Effector CD8-positive, alpha-beta T cell (primary cell): Measurements from ENCODE around the gene KIF1A.

Experiments
- DNase-seq: peaks from one replicate; lab custom pipeline; 2025; lab: John Stamatoyannopoulos, UW

KIF1A gene

DNA sequence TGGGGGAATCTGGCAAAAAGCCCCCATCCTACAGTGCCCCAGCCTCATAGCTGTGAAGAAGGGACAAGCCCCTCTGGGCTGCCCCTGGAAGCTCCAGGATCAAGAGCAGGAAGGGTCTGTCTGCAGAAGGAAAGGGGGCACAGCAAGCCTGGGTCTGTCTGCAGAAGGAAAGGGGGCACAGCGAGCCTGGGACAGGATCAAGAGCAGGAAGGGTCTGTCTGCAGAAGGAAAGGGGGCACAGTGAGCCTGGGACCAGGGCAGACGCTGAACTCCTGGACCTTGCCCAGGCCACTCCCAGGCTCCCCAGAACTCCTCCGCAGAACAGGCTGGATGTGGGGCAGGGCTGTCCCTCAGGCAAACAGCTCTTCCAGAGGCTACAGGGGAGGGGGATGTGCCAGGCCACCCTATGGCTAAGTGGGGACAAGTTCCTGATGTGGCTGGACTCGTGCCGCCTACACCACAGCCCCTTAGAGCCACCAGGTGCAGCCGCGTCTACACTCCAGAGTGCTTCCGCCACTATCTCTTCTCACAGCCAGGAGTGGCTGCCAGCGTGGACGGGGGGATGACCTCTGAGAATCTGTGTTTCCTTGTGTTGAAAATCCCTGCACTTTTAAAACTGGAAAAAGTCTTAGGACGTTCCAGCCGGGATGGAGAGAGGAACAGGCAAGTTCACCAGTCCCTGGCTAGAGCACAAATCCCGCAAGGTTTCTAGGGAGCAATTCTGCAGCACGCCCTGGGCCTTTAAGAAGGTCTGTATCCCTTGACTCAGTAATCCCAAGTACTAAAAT, 20.8 kb downstream of the KIF1A start:
- no peak for DNase-seq

GRCh38 chr2:240798327-240798905, 21.6 kb downstream of the KIF1A start:
- DNase-seq = no peak

- no peak for DNase-seq
Measured at GRCh38 chr2:240797914-240798313, 22.1 kb downstream of the KIF1A start.

- no peak for DNase-seq
Measured at GRCh38 chr2:240797500-240797895, 22.5 kb downstream of the KIF1A start.

DNA sequence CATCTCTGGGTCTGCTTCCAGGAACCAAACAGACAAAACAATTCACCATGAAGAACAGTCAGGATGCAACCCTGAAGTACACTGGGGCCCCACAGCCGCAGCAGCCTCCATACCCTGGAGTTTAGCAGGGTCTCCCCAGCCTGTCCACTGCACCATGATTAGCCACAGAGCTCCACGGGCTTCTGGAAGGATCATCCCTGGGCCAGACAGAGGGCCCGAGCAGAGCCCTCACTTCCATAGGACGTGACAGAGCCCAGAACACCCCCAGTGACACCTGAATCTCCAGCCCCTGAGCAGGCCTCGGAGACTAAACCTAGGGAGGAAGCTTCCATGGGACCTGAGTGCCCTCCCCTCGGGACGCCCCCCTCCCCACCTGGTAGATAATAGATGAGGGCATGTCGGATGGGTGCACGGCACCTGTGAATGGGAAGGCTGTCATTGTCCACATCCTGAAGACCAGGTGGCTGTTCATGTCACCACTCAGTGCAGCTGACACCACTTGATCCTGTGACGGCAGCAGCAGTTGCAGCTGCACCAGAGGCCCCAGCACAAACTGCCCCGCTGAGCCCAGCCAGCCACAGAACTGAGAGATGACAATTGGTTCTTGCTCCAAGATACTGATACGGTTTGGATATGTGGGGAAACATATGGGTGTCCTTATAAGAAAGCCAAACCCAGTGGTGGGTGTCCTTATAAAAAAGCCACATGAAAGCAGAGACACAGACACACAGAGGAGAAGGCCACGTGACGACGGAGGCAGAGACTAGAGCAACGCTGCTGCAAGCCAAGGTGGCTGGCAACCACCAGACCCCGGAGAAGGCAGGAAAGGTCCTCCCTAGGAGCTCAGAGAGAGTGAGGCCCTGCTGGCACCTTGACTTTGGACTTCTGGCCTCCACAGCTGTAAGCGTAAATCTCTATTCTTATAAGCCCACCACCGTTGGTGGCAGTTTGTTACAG, 23.2 kb downstream of the KIF1A start:
- no peak for DNase-seq

GRCh38 chr2:240795916-240796510, 24.0 kb downstream of the KIF1A start:
- DNase-seq = no peak

DNA sequence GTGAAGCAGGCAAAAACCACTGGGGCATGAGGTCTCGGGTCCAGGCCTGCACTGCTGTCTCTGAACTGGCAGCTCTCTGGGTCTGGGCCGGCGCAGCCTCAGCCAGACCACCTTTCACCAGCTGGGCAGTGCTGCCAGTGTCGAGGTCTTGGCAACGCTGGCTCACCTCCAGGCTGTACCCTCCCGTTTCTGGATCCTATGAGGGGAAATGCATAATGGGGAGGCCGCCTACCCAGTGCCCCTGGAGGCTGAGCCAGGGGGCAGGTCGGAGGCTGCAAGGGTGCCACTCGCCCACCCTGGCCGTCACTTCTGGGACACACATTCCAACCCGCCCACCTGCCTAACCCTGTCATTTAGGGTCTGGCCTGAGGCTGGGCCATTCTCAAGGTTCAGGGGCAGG, 24.6 kb downstream of the KIF1A start:
- no peak for DNase-seq

DNA sequence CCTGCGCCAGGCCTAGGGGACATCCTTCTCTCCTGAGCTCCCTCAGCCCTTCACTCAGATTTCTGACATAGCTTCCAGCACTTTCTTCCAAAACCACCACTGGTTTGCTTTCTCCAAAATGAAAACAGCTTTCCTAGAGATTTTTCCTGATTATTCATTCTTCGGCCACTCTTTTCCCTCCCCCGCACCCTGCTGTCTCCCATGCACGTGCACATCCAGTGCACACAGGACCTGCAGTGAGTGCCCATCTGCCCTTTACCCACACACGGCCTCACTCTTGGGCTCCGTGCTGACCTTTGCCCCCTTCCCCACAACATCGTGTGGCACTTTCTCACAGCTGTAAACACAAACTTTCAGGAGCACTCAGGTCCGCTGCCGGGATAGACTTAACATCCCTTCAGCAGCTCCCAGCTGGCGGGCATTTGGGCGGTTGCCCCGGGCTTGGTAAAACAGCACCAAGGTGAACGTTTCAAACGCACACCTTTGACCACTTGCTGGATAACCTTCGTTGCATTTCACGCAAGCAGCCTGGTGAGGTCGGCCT, 25.8 kb downstream of the KIF1A start:
- no peak for DNase-seq

DNA sequence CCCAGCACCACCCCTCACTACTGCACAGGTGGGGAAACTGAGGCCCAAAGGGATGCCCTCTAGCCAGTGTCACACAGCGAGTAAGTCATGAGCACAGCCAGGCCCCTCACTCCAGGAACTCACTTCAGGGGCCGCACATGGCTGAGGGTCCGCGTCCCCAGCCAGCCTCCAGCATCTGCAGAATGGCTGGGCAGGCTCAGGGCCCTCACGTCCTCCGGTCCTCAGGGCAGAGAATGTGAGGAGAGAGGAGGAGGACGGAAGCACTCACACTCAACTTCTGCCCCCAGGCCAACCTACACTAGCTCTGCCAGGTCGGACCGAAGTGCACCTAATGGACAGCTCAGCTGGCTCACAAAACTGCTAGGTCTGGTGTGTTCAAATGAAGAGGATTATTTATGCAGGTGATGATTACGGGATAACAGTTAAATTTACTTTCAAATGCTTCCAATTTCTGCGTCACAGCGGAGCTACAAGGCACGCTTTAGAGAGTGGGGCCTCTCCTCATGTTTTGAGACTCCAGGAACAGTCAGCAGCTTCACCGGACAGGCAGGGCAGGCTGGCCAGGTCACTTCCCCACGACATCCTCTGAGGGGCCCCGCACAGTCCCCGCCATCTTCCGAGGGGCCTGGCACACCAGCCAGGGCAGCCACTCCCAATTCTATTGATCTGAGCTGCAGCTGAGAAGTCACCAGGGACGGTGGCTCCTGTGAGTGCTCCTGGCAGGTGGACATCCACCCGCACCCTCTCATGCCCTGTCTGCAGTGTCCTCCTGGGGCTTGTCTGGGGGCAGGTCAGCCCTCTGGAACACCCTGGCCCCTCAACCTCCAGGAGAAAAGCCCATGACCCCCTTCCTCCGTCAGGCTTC, 26.5 kb downstream of the KIF1A start:
- DNase-seq = no peak

DNA sequence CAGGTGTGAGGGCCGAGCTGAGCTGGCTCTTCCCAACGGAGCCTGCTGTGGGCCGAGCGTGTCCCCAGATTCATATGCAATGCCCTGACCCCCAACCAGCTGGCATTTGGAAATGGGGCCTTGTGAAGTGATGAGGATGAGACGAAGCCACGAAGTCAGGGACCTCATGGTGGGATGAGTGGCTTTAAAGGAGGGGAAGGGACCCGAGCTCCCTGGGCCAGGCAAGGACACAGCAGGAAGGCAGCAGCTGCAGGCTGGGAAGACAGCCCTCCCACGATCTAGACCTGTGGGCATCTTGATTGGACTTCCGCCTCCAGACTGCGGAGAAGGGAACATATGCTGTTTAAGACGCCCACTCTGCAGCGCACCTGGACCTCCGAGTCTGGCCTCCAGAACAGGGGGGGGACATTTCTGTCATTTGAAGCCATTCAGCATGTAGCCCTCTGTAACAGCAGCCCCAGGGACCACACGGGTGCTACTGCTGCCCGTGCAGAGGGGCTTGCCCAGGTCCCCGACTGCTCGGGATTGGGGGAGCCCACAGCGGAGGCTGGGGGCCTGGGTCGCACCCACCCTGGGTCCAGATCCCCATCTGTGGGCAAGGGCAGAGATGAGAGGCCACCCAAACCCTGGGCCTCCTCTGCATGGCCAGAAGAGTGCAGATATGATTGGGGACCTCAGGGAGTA, 27.2 kb downstream of the KIF1A start:
- no peak for DNase-seq

DNA sequence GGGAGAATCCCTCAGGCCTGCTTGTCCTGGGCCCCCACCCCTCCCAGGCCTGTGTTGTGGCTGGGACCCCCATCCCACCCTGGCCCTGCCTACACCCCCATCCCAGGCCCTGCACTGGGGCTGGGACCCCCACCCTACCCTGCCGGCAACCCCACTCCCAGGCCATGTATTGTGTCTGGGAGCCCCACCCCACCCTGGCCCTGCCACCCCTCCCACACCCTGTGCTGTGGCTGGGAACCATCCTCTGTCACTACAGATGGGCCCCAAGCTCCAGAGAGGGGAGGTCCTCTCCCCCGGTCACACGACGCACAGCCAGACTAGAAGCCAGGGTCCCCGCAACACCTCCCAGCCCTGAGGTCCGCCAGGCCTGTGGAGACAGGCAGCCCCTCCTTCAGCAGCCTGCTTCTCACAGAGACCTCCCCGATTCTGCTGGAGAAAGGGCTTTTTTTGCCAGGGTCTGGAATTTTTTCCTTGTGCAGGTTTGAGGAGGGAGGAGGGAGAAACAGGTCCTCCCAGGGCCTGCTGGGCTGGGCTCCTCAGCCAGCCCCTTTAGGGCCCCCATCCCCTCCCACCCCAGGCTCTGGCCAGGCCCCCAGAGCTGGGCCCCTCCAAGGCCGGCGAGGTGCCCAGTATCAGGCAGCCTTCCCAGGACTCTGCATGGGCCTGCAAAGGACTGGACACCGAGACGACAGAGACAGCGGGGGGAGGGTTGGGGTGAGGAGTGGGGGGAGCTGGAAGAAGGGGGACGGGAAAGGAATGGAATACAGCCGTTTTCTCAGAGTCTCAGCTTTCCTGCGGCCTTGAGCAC, 28.0 kb downstream of the KIF1A start:
- DNase-seq = no peak

DNA sequence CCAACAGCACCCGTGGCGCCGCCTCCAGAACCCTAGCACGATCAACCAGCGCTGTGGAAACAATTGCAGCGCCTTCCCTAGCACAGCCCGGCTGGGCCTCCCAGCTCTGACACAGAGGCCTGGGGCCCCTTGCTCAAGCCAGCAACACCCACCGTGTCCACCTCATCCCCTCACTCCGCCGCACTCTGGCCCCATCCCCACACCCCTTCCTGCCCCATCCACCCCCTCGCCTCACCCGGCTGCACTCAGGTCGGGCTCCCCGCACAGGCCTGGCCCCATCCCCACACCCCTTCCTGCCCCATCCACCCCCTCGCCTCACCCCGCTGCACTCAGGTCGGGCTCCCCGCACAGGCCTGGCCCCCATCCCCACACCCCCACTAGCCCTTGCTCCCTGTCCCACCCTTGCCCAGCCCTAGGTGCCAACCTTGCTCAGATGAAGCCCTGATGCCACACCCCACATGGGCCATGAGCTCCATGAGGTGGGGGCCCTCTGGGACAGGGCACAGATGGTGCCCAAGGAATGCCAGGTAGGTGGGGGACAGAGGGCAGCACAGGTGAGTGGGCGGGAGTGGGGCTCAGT, 28.7 kb downstream of the KIF1A start:
- no peak for DNase-seq

DNA sequence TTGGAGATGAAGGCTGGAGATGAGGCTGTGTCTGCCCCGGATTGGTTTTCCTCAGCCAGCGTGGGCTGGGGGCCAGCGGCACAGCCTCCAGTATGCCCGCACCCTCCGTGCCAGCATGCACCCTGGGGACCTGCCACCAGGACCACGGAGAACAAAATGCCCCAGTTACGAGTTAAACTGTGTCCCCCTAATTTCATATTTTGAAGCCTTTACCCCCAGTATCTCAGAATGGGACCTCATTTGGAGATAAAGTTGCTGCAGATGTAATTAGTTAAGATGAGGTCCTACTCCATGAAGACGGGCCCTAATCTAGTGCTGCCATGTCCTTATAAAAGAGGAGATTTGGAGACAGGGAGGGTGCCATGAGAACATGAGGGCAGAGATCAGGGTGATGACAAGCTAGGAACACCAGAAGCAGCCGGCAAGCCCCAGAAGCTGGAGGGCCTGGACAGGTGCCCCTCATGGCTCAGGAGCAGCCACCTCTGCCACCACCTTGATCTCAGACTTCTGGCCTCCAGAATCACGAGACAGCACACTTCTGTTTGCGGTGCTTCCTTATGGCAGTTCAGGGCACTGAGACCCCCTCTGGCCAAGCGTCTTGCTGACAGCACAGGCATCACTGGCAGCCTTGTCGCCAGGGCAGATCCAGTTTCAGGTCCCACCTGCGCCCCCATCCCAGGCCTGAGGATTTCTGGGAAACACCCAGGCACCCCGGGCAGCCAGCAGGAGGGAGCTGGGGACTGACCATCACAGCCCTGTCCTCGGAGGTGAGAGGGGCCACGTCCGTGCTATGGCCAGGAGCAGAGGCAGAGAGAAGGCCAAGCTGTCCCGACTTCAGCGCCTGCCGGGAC, 29.4 kb downstream of the KIF1A start:
- no peak for DNase-seq

GRCh38 chr2:240789501-240790369, 30.3 kb downstream of the KIF1A start:
- no peak for DNase-seq

DNA sequence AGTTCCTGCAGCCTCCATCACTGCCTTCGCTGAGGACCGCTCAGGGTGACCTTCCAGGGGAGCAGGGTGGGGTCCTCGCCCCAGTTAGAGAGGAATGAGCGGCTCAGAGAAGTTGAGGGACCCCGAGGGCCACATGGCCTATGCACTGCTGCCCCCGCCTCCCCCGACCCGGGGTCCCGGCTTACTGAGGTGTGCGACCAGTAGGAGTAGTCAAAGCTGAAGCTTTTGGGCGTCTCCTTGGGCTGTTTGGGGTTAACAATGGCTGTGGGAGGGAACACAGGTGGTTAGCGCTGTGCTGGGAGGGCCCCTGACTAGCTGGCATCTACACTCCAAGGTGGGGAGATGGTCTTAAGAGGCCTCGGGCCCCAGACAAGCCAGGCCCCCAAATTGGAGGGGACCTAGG, 31.0 kb downstream of the KIF1A start:
- no peak for DNase-seq

GRCh38 chr2:240788482-240788881, 31.5 kb downstream of the KIF1A start:
- DNase-seq = no peak
